Left lung (tissue), 10 donors: ENCODE measurements around the gene CLOCK. TPM values are rescaled to one million over a fixed set of nuclear protein-coding genes. Genes with fewer than 3 reads are reported as not detected.
A peak's percentile ranks its signal among the peaks of the same experiment; 100 is the strongest.
"Not testable (repeated sequence)": the region's sequence is repeated elsewhere in the genome, so short reads cannot be mapped to it uniquely, and the experiment has no call there.

Experiments
- ATAC-seq: fragments of 200-7000 bp; cut with Tn5 transposase; one replicate; pipeline ENCODE4 v1.9.1; 2020; ENCODE audit warnings: moderate library complexity
- DNase-seq, 4 donors: peaks; one replicate each; pipeline ENCODE4 v3.0.0-alpha.2; 2013 to 2020
- H3K27ac ChIP-seq, 2 donors: fragments of 200-600 bp; sonication (generic) in 1 of 2; one replicate each; pipeline versions ENCODE4 v1.5.0 to v1.8.0; 2020 to 2021
- H3K27me3 ChIP-seq, 2 donors: fragments of 200-600 bp; sonication (generic) in 1 of 2; one replicate each; pipeline versions ENCODE4 v1.5.0 to v1.8.0; 2020 to 2021
- H3K36me3 ChIP-seq, 2 donors: fragments of 200-600 bp; sonication (generic) in 1 of 2; one replicate each; pipeline versions ENCODE4 v1.5.0 to v1.8.0; 2020 to 2021
- H3K4me1 ChIP-seq, 2 donors: fragments of 200-600 bp; one replicate each; pipeline ENCODE4 v1.8.0; 2021
- H3K4me3 ChIP-seq, 2 donors: fragments of 200-600 bp; sonication (generic) in 1 of 2; one replicate each; pipeline versions ENCODE4 v1.5.0 to v1.8.0; 2020 to 2021; ENCODE audit warnings: mild to moderate bottlenecking in 1 of 2
- H3K9me3 ChIP-seq, 2 donors: fragments of 200-600 bp; sonication (generic) in 1 of 2; one replicate each; pipeline versions ENCODE4 v1.5.0 to v1.8.0; 2020 to 2021
- intact Hi-C, 2 donors: fragments of 100-400 bp; cut with DNase I; formaldehyde crosslinking; loops; one replicate each; pipeline versions ENCODE4 v1.11.2 to v1.14.2; 2022
- polyA plus RNA-seq, 6 donors: library from polyadenylated mRNA; unstranded; fragments of 120-200 nt; gene quantifications; one replicate each; pipeline ENCODE4 v1.2.1, GENCODE V29; 2013; ENCODE audit not compliant: insufficient read length in 6 of 6
- total RNA-seq, 2 donors: library from RNA; stranded (reverse); fragmentation: NEBNext Ultra II Directional; extraction: Animal tissue kit (Norgen Biotek cat#: 25700); gene quantifications; one replicate each; pipeline ENCODE4 v1.2.1, GENCODE V29; 2021
- TF ChIP-seq, protein P1 (sequence below), 2 donors: fragments of 200-600 bp; sonication (generic) in 1 of 2; IDR thresholded peaks; one replicate each; pipeline versions ENCODE4 v1.5.0 to v1.8.0; 2021; ENCODE audit warnings: antibody characterized with exemption in 2 of 2
- donor health status: DM: no; HTN: yes; CAD: no.
- donor health status: DM: no; HTN: no; CAD: no.

CLOCK gene
- total and polyA plus RNA-seq, 8 donors, result 19.8 to 27.6 (median 21.7) TPM

DNA sequence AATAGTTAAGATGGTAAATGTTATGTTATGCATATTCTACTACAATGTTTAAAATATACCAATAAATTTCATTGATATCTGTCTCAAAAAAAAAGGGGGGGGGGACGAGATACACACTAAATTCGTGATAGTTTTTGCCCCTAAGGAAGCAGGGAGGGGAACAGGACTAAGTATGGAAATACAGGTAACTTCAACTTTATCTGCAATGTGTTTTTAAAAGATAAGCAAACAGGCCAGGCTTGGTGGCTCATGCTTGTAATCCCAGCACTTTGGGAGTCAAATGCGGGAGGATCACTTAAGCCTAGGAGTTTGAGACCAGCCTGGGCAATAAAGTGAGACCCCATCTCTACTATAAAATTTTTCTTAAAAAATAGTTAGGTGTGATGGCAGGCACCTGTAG, 13.4 kb upstream of the CLOCK start:
- ATAC-seq (no peak), DNase-seq (no peak)
- Histone ChIP-seq H3K36me3 (no peaks in the 10 kb centered on the region), H3K4me3 (no peak overlapping the region), H3K27me3 (no peaks in the 10 kb centered on the region), H3K9me3 (no peaks in the 10 kb centered on the region), H3K4me1 (no peaks in the 10 kb centered on the region), H3K27ac (no peak overlapping the region)
- intact Hi-C loops, result no loop called here
- TF ChIP-seq, protein P1, sequence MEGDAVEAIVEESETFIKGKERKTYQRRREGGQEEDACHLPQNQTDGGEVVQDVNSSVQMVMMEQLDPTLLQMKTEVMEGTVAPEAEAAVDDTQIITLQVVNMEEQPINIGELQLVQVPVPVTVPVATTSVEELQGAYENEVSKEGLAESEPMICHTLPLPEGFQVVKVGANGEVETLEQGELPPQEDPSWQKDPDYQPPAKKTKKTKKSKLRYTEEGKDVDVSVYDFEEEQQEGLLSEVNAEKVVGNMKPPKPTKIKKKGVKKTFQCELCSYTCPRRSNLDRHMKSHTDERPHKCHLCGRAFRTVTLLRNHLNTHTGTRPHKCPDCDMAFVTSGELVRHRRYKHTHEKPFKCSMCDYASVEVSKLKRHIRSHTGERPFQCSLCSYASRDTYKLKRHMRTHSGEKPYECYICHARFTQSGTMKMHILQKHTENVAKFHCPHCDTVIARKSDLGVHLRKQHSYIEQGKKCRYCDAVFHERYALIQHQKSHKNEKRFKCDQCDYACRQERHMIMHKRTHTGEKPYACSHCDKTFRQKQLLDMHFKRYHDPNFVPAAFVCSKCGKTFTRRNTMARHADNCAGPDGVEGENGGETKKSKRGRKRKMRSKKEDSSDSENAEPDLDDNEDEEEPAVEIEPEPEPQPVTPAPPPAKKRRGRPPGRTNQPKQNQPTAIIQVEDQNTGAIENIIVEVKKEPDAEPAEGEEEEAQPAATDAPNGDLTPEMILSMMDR (IDR thresholded peaks at IDR 0.05), result no peak

DNA sequence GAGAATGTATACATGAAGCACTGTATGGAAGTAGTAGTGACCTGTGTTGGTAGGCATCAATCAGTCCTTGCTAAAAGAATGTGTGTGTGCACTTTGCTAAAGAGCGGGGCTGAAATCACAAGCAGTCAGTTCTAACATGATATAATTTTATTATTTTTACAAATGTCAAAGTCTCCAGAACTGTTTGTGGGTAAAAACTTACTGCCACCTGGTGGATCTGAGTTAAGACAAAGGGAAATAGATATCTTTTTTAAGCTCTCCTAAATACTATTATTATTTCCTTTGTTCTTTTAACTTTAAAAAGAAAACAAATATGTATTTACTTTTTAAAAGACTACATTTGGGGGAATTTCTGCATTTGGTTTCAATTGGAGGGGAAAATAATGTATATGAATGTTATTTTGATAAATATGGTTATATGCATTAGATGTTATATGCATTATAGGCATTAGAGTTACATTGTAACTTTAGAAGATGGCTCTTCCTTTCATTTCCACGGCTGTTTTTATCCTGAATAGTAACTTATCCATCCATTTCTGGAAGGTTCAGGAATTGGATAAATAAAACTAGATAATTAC, 7.8 kb upstream of the CLOCK start:
- Histone ChIP-seq H3K27me3 (no peaks in the 10 kb centered on the region), H3K4me1 (no peaks in the 10 kb centered on the region), H3K27ac (no peak overlapping the region), H3K4me3 (no peak overlapping the region), H3K36me3 (no peaks in the 10 kb centered on the region), H3K9me3 (no peaks in the 10 kb centered on the region)
- TF ChIP-seq, protein P1 (IDR thresholded peaks at IDR 0.05), result peak in 1 of 2 donors; percentile 33
- intact Hi-C loops, result no loop called here
- ATAC-seq (peak; percentile 69), DNase-seq (peak in 1 of 4 donors; percentile 50)

DNA sequence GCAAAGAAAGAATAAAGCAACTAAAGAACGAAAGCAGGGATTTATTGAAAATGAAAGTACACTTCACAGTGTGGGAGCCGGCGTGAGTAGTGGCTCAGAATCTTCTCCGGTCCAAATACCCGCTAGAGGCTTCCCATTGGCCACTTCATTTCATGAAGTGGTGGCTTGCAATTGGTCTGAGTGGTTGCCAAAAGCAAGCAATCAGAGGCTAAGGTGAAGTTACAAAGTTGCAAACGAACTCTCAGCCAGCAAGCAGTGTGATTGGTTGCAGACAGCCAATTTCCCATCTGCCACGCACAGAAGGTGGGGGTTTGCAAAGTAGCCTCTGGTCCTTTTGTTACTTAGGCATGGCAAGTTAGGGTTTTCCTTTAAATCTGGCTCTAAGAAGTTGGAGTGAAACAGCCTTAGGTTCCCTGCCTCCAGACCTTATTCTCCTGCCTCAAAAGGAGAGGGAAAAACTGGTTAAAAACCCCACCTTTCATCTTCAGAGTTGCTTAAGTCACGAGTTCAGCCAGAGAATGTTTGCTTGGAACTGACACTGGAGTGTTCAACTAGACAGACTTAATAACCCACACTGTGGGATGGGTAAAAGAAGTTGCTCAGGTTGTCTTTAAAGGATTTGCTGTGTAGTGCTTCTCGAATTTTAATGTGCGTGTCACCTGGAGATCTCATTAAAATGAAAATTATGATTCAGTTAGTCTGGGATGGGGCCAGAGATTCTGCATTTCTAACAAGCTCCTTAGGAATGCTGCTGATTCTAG, 6.9 kb upstream of the CLOCK start:
- DNase-seq (peak in 2 of 4 donors; percentile 19 to 33), ATAC-seq (peak; percentile 80)
- no peaks in the 10 kb centered on the region for H3K9me3 ChIP-seq
- peak overlapping the region; percentile 1 to 4 for H3K4me3 ChIP-seq
- intact Hi-C loops, result no loop called here
- H3K27ac ChIP-seq, result no peak overlapping the region
- H3K27me3 ChIP-seq, result no peaks in the 10 kb centered on the region
- H3K4me1 ChIP-seq, result no peaks in the 10 kb centered on the region
- H3K36me3 ChIP-seq, result no peaks in the 10 kb centered on the region
- TF ChIP-seq, protein P1 (IDR thresholded peaks at IDR 0.05), result no peak

DNA sequence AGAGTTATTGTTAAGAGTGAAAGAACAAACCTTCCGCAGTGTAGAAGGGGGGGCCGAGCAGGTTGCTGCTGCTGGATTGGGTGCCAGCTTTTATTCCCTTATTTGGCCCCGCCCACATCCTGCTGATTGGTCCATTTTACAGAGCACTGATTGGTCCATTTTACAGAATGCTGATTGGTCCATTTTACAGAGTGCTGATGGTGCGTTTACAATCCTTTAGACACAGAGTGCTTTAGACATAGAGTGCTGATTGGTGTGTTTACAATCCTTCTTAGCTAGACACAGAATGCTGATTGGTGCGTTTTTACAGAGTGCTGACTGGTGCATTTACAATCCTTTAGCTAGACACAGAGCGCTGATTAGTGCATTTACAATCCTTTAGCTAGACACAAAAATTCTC, 5.3 kb upstream of the CLOCK start:
- ATAC-seq, intact Hi-C loops, H3K4me1 ChIP-seq, H3K27ac ChIP-seq, DNase-seq, H3K4me3 ChIP-seq, H3K27me3 ChIP-seq, H3K9me3 ChIP-seq, H3K36me3 ChIP-seq: not testable (repeated sequence)

DNA sequence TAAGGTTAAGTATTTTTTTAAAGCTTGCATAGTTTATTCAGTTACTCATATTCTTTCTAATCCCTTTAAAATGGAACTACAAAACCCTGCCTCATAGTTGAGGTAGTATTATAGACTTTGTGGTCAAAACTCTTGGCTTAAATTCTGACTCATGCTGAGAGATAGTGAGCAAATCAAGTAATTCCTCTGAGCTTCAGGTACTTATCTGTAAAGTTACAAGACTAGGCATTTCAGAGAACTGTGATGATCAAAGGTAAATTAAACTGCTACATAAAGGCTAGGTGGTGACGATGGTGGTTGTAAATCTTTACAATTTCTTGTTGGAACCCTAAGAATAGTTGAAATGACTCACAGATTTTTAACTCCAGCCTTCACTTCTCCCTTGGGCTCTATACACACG, 3.2 kb upstream of the CLOCK start:
- TF ChIP-seq, protein P1 (IDR thresholded peaks at IDR 0.05), result no peak
- no peaks in the 10 kb centered on the region for H3K9me3 ChIP-seq
- H3K27ac ChIP-seq, result no peak overlapping the region
- ATAC-seq, result no peak
- H3K4me1 ChIP-seq, result peaks cover 4 to 13% of the 10 kb centered on the region in 2 donors
- no peaks in the 10 kb centered on the region for H3K27me3 ChIP-seq
- no peak overlapping the region for H3K4me3 ChIP-seq
- no peak for DNase-seq
- intact Hi-C loops, result loop anchor here in 1 of 2 donors (10.0 kb wide), 1 partner anchor 205 kb away; the partner anchor contains the start of gene SRD5A3
- H3K36me3 ChIP-seq, result no peaks in the 10 kb centered on the region
